Measurements from ENCODE around the gene MAD1L1. TPM values are rescaled to one million over a fixed set of nuclear protein-coding genes. Genes with fewer than 3 reads are reported as not detected.
"Not testable (repeated sequence)": the region's sequence is repeated elsewhere in the genome, so short reads cannot be mapped to it uniquely, and the experiment has no call there.

MAD1L1 gene
- total RNA-seq, 1 donor from 2014 or later, result 32.2 TPM

DNA sequence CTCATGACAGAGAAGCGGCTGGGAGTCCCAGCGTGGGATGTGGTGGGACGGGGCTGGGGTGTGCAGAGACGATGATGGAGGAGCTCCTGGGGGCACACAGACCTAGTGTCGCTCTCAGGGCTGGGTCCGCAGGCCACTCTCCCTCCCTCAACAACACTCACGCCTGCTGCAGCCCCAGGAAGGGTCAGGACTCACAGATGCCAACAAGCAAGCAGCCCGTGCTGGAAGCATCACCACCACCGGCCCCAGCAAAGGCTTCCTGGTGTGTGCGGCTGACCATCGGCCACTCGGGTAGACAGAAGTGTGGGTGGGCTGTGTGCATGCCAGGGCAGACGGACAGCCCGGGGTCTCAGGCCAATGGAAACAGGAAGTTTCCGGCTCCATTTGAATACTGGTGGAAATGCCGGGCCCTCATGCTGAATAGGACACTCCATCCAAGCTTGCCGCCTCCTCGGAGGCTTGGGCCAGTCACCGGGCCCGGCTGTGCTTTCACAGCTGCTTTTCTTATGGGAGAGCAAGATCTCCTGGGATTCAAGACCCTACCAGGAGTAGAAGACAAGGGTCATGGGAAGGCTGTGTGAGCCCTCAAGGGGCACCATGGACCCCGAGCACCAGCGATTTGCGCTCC, 384.6 kb downstream of the MAD1L1 start:
- DNase-seq (ENCODE audit: low spot score), result no peak

DNA sequence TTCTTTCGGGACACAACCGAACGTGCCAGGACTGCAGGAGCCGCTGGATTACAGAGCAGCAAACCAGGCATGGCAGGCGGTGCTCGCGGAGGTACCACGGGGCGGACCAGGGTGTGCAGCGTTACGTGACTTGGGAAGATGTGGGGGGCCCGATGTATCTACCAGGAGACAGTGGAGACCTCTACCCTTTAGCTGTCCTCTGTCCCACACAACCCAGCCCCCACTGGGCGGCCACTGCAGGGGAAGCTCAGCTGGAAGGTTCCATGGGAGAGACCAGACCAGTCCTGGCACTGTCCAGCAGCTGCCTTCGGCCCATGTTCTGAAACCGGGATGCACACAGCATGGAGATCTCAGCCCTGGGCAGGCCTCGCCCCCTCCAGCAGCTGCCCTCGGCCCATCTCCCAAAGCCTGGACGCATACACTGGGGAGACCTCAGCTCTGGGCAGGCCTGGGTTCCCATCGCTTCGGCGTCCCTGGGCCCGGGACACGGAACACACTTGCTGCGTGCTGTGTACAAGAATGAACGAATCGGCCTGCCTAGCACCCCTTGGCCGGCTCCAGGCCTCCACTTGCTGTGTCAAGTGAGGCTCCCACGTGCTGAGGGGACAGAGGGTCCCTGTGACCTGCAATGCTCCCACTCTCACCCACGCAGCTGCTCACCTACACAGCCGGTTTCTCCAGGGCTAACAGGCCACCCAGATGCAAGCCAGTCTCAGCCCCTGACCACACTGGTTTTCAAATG, 385.3 kb downstream of the MAD1L1 start:
- DNase-seq (ENCODE audit: low spot score), result no peak

DNA sequence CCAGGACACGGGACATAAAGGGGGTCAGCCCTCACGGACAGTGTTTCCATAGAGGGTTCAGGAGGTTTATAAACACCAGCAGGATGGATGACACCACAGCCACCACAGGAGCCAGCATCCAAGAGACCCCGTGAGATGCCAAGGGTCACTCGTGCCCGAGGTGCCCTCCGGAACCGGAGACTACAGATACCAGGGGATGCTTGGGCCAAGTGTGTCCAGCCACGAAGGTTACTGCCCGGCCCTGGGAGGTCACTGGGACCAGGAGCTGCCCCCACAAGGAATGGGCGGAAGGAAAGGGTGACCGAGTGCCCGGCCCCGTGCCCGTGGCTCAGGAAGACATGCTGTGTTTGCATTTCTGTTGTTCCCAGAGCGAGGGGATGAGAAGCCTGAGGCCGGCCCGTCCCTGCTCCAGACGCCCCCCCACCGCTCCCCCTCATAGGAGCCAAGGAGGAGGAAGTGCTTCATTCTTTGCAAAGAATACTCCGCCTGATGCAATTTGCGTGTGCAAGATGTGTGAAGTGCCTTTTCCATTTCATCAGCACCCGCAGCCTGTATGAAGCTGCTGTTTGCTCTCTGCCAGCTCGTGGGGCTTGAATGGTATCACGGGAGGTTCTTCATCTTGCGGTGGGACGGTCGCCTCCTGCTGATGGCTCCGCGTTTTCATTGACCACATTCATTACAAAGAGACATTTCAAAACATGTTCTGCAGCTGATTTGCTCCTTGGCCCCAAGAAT, 386.2 kb downstream of the MAD1L1 start:
- no peak for DNase-seq (ENCODE audit: low spot score)

DNA sequence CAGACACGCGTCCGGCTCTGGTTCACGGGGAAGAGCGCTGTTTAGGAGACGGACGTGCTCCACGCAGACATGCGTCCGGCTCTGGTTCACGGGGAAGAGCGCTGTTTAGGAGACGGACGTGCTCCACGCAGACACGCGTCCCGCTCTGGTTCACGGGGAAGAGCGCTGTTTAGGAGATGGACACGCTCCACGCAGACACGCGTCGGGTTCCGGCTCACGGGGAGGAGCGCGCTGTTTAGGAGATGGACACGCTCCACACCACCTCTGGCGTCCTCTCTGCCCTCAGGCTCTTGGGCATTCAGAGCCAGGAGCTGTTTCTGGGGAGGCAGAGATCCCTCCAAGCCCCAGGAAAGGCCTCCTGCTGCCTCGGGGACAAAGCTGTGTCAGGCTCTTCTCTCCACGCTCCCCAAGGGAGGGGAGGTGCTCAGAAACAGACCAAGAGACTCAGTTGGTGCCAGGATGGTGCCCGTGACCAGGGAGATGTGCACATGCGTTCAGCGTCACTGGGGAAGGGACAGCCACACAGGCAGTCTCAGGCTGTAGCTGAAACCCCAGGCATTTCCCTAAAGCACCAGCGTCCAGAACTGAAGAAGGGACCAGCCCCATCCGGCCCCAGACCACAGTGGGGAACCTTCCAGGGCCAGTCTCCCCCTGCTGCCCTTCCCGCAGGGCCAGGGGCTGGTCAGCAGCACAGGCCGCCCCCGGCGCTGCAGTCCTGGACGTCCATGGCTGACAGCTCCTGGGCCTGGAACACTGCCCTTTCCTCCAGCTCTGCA, 387.0 kb downstream of the MAD1L1 start:
- no peak for DNase-seq (ENCODE audit: low spot score)

DNA sequence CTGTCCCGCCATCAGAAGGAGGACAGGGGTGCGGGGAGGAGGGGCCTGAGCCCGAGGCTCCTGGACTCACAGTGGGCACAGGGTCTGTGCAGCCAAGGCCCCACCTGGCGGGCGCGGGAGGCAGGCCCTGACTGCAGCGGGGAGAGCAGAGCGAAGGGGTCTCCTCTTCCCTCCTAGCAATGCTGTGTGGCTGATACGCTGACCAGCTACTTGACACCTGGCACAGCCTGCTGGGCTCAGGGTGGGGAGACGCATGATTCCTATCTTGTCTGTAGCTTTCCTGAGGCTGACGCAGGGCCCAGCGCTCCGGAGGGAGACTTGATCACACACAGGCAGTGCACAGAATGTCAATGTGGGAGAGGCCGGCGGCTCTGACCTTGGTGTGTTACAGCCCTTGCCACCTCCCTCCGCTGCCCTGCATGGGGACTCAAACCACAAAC, 387.8 kb downstream of the MAD1L1 start:
- DNase-seq (ENCODE audit: low spot score), result no peak

DNA sequence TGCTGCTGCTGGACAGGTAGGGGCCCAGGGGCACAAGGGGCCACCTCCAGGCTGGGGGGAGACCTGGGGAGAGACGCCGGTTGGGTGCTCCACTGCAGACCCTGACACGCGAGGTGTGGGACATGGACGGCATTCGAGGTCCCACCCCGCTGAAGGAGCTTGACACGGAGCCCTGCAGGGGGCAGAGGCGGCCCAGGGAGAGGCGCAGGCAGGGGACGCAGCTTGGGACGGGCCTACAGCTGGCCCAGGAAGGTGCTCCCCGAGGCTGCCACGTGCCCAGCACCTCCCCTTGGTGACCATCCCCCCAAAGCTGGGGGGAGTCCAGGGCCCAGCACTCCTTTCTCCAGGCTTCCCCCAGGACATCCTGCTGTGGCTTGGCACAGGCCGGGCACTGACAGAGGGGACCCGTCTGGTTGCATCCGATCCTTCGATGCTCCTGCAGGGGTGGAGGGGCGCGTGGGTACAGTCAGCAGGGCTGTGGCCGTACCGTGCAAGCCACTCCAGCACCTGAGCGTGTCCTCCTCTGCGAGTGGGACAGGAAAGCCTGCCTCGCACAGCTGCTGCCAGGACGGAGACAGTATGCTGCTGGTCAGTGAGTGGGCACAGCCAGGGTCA, 388.3 kb downstream of the MAD1L1 start:
- DNase-seq (ENCODE audit: low spot score), result no peak

DNA sequence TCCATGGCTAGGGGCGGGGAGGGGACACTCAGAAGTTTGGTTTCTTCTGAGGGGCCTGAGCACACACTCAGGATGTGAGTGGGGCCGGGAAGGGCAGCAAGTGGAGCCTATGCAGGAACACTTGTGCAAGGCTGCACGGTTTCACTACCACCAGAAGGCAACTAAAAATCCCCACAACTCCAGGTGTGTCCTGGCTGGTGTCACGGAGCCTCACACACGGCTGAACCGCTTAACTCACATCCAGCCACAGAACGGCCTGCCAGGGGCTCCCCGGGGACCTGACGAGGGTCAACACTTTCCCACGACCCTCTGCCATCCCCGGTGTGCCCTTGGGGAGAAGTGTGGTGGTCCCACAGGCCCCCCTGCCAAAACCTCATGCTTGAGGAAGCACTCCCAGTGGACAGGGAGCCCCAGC, 388.8 kb downstream of the MAD1L1 start:
- DNase-seq (ENCODE audit: low spot score), result no peak

DNA sequence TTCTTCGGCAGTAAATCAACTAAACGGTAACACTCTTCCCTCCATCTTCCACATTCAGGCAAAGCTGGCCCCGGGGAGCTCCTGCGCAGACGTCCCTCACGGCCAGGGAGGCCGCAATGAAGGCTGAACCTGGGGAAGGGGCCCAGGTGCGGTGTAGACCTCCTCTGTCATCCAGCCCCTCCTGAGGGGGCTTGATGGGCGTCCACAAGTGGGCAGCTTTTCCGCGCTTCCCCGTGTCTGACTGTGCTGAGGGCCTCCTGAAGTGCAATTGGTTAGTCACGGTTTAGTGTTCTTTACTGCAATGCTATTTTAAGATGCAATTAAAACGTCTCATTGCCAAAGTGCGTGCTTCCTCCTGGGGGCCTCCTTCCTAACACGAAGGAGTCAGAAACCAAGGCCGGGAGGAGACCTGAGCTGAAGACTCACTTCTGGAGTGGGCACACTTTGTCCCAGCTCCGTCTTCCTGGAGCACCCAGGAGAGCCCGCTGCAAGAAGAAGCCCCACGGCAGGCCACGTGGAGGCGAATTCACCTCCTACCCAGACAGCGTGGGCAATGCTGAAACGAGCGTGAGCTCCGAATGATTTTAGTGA, 389.4 kb downstream of the MAD1L1 start:
- DNase-seq (ENCODE audit: low spot score), result no peak

DNA sequence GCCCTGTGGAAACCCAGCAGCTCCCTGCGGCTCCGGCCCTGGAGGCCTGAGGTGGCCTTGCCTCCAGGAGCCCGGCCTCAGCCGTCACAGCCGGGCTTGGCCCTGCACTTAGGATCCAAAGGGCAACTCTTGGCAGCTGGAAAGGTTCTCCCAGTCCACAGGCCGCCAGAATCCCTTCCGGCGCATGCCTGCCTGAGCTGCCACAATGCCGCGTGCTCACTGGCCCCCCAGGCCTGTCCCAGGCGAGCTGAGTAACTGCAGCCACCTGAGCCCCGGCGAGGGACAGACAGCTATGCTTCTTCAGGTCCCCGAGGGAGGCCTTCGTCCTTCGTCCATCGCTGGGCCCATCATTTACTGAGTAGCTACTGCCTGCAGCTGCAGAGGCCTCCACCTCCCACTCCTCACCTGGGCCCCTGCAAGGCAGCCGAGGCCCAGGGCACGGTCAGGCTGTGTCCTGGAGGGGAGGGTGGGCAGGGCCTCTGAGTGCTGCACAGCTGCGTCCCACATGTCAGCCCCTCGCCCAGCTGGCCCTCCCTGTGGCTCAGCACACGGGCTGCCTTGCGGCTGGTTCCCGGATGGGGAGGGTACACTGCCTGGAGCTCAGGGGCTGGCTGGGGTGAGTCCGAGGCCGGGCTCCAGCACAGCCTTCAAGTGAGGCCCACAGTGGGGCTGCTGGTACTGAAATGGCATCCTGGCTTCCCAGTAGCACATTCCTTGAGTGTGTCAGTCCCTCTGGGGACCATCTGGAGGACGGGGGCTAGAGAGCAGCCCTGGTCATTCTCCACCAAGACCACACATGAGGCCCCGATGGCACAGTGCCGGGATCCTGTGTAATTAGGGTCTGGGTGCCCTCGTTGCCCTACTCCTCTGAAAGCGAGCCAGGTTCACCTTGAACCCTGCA, 390.2 kb downstream of the MAD1L1 start:
- DNase-seq (ENCODE audit: low spot score), result no peak

DNA sequence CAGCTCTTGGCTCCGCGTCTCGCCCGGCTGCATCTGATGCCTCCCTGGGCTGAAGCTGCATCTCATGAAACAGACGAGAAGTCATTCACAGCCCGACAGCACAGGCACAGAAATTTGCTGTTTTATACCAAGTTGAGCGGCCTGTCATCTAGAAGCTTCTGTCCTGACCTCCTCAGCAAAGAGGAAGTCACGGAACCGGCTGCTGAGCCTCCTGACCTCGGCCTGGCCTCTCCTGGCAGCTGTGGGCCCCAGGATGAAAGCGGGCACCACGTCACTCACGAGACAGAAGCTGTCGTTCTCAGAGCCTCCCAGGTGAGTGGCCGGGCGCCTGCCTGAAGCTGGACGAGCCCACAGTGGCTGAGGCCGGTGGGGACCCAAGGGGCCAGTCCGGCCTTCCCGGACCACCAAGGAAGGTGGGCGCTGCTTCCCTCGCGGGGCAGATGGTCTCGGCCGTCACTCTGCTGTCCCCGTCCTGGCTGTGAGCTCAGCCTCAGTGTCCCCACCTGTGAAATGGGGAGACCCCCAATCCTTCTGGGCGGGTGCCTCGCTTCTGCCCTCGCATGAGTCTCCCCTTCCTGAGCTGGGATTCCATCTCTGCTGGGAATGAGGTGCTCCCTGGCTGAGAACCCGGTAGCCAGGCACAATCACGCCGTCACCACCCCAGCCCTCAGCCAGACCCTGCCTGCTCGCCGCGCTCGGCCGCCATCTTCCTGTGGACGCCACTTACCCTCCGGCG, 391.3 kb downstream of the MAD1L1 start:
- not testable (repeated sequence) for DNase-seq (ENCODE audit: low spot score)

DNA sequence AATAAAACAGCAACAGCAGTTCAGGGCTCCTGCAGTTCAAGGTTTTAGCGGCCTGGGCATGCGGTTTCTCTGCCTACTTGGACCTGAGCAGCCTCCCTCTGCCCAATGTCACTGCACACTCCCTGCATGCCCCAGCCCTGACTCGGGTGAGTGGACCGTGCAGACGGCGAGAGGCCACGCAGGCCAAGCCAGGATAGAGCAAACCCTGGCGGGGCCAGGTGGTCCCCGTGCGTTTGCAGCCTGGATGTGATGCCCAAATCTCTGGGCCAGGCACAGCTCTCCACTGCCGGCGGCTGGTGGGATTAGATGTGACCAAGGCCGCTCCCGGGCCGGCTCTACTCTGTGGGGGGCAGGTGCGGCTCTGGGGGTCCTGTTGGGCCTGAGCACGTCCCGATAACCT, 392.0 kb downstream of the MAD1L1 start:
- peak; percentile 67 for DNase-seq (ENCODE audit: low spot score)

DNA sequence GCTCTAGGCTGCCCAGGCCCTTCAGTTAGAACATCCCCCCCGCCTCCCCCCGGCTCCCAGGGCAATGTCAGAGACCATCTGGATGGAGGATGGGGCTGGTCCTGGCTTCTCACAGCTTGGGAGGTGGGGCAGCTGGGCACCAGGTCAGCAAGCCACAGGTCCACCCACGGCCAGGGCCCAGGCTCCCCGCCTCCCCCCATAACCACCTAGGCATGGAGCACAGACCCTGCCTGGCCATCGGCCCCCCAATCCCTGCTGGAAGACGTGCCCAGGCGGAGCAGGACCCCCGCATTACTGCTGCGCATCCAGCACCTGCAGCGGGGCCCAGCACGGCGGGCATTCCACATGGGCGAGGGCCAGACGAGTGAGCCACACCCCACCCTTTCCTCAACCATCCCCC, 393.0 kb downstream of the MAD1L1 start:
- peak; percentile 87 for DNase-seq (ENCODE audit: low spot score)

DNA sequence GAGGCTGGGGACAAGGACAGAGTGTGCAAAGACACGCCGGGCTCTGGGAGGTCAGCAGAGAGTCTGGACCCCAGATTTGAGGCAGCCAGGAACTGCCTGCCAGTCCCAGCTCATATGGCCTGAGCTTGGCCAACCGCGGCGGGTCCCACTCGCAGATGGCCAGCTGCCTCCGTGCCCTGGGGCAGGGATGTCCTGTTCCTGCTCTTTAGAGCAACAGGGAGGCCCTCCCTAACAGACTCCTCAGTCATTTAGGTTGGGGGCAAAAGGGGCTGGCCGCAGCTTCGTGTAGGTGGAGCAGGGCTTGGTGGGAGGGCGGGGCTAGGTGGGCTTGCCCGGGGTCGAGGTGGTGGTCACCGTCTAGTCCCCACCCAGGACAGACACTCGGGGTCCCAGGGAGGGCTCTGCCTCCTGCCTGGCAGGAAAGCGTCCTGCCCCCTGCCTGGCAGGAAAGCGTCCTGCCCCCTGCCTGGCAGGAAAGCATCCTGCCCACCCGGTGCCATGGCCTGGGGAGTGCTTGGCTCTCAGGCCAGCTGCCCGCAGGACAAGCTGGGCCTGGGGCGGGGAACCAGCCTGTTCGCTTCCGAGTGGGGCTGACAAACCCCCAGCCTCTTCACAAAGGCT, 393.7 kb downstream of the MAD1L1 start:
- DNase-seq (ENCODE audit: low spot score), result peak; percentile 68

DNA sequence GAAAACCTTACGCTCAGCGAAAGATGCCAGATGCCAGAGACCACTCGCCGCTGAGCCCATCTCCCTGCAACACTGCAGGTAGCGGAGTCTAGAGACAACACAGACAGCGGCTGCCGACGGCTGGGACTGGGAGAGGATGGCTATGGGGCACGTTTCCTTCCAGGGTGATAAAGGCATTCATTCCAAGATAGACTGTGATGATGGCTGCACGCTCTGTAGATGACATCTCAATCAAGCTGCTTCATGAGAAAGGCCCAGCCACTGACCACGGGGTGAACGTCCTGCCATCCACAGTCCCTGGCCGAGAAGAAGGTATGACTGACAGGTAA, 394.2 kb downstream of the MAD1L1 start:
- DNase-seq (ENCODE audit: low spot score), result peak; percentile 87

DNA sequence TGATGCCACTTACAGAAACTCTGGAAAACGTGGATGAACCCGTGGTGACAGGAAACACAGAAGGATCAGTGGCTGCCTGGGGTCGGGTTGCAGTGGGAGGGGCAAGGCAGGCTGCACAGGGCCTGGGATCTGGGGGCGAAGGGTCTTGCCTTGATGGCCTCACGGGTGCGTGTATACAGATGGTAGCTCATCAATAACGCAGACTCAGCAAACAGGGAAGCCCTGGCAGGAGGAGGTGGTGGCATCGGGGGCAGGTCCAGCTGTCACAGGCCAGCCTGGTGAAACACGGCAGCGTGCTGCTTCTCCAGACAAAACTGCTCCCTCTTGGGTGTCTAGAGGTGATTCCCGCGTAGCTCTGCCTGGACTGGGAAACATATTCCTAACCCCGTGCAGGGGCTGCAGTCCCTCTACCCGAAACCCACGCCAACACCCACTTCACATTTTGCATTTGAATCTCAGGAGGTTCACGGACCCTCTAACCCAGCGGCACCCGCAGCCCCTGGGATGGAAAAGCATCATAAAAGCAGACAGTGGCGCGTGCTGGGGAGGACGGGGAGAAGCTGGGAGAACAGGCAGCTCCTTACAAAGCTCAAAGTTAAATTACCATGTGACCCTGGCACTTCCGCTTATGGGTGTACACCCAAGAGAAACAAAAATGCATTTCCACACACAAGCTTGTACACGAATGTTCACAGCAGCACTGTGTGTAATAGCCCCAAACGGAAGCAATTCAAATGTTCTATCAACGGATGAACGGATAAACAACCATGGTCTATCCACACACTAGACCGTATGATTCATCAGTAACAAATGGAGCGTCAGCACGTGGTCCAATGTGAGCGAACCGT, 394.8 kb downstream of the MAD1L1 start:
- peak; percentile 86 for DNase-seq (ENCODE audit: low spot score)

DNA sequence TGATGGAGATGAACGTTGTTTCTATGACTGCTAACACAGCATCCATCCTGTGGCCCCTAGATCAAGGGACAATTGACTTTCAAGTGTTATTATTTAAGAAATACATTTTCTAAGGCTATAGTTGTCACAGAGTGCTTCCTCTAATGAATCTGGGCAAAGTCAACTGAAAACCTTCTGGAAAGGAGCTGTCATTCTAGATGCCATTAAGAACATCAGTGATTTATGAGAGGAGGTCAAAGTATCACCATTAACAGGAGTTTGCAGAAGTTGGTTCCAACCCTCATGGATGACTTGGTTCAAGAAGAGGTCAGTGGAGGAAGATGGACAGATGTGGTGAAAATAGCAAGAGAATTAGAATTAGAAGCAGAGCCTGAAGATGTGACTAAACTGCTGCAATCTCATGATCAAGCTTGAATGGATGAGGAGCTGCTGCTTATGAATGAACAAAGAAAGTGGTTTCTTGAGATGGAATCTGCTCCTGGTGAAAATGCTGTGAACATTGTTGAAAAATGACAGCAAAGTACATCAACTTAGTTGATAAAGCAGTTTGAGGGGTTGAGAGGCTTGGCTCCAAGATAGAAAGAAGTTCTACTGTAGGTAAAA, 400.7 kb downstream of the MAD1L1 start:
- not testable (repeated sequence) for DNase-seq (ENCODE audit: low spot score)

DNA sequence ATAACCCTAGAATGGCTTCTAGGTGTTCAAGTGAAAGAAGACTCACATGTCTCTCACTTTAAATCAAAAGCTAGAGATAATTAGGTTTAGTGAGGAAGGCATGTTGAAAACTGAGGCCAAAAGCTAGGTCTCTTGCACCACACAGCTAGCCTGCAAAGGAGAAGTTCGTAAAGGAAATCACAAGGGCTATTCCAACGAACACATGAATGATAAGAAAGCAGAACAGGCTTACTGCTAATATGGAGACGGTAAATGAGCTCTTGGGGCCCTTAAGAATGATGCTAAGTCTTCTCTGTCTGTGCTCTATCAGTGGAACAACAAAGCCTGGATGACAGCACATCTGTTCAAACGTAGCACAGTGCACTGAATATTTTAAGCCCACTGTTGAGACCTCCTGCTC, 401.3 kb downstream of the MAD1L1 start:
- not testable (repeated sequence) for DNase-seq (ENCODE audit: low spot score)
